HG02798 (cell line): ENCODE measurements around the gene VWA3A.
"Not testable (repeated sequence)": the region's sequence is repeated elsewhere in the genome, so short reads cannot be mapped to it uniquely, and the experiment has no call there.

ENCODE experiments used
- ATAC-seq: cut with Tn5 transposase; IDR thresholded peaks from one replicate; pipeline ENCODE4 v1.9.1; 2021; ENCODE audit warnings: mild to moderate bottlenecking; ENCODE audit not compliant: unreplicated experiment, poor library complexity

Gene VWA3A

DNA sequence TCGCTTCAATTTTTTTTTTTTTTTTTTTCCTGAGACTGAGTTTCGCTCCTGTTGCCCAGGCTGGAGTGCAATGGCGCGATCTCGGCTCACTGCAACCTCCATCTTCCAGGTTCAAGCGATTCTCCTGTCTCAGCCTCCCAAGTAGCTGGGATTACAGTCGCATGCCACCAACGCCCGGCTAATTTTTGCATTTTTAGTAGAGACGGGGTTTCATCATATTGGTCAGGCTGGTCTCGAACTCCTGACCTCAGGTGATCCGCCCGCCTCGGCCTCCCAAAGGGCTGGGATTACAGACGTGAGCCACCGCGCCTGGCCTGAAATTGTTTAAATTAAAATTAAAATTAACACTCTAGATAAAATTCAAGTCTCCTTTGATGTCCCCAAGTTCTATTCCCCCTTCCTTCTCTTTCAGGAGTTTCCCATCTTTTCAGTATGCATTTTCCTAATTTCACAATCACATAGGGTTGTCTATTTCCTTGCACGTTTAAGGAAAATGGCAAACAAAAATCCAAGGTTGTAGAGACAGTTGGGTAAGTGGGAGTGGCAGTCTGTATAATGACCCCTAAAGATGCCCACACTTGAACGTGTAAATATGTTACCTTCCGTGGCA is 104.3 kb downstream of the VWA3A start:
- ATAC-seq: not testable (repeated sequence)

DNA sequence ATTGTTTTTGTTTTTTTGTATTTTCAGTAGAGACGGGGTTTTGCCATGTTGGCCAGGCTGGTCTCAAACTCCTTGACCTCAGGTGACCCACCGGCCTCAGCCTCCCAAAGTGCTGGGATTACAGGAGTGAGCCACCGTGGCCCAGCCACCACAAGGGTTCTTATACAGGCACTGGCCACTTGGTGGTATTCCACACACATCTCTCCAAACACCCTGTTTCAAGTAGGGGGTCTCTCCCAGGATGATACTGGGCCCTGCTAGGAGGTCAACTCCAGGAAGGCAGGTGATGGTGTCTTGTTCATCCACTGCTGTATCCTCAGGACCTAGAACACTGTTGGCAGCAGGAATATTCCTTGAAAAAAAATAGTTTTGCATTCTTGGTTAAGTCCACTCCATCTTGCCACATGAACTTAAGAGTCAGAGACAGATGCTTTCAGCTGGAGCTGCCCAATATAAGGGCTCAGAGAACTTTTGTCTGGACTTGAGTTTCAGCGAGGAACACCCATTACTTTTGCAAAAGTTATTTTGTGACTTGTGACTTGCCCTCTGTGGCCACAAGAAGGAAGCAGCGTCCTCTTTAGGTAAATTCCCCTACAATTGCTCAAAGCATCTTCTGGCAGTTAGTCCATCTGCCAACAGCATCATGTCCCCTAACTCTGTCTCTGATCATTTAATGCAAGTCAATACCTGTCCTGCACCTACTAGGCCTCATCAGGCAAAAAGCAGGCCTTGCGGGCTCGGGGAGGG is 106.4 kb downstream of the VWA3A start:
- ATAC-seq: no peak

- no peak for ATAC-seq
Measured at GRCh38 chr16:22202261-22202637, 109.9 kb downstream of the VWA3A start.

GRCh38 chr16:22203091-22203490 is 110.8 kb downstream of the VWA3A start:
- ATAC-seq: no peak

GRCh38 chr16:22204091-22204655 is 111.8 kb downstream of the VWA3A start:
- ATAC-seq: no peak

GRCh38 chr16:22205577-22206012 is 113.3 kb downstream of the VWA3A start:
- no peak for ATAC-seq

GRCh38 chr16:22206013-22206841 is 113.9 kb downstream of the VWA3A start, which contains the start of gene EEF2K:
EEF2K (plus strand) TSS chr16:22206278; CDS start chr16:22225730, 19,452 bp downstream.
- ATAC-seq: peak; percentile 91
